Endothelial cell of umbilical vein (primary cell): ENCODE data around the gene TIPARP. TPM values are rescaled to one million over a fixed set of nuclear protein-coding genes. Genes with fewer than 3 reads are reported as not detected.
A peak's percentile ranks its signal among the peaks of the same experiment; 100 is the strongest.

Experiments
- BruUV-seq: library from RNA; stranded (reverse); fragments of 400-500 nt; replicated peaks from 2 replicates; lab custom pipeline; 2021; lab: Mats Ljungman, UMichigan
- CTCF ChIA-PET: fragments of 300-600, 350-600 bp; sonication (Branson Sonifier 250); formaldehyde crosslinking; loops from one replicate; lab custom pipeline; 2021; ENCODE audit warnings: antibody characterized with exemption, inconsistent platforms; lab: Charles Lee
- POLR2A ChIA-PET: fragments of 300-600, 350-600 bp; sonication (Branson Sonifier 250); formaldehyde crosslinking; loops from one replicate; lab custom pipeline; 2021; ENCODE audit warnings: antibody characterized with exemption, inconsistent platforms; lab: Charles Lee
- DNase-seq: peaks from one replicate; pipeline ENCODE4 v3.0.0-alpha.2; 2011; ENCODE audit warnings: low read depth, low spot score
- FAIRE-seq: peaks from 2 replicates; lab custom pipeline; 2011; peaks lifted over from hg19 to GRCh38; lab: Jason Lieb, UNC
- H2AFZ ChIP-seq: 2 replicates; pipeline ENCODE4 v1.6.0; 2012; ENCODE audit warnings: low read depth, low read length, control low read depth, inconsistent platforms
- H3K27ac ChIP-seq: 2 replicates; pipeline ENCODE4 v1.5.1; 2011; ENCODE audit warnings: low read depth, mild to moderate bottlenecking, control low read depth, low read length, moderate library complexity; ENCODE audit not compliant: insufficient read depth
- H3K27me3 ChIP-seq, 2 experiments: 2 replicates each; pipeline versions ENCODE4 v1.6.0 to v1.6.1; 2011; ENCODE audit warnings: low read length in 2 of 2, mixed read lengths in 1 of 2; ENCODE audit not compliant: control insufficient read depth in 2 of 2, insufficient read depth in 2 of 2
- H3K36me3 ChIP-seq, 2 experiments: 2 replicates in 1 of 2; 3 replicates in 1 of 2; pipeline ENCODE4 v1.5.1; 2011; ENCODE audit warnings: low read length in 2 of 2, mild to moderate bottlenecking in 1 of 2, moderate library complexity in 1 of 2; ENCODE audit not compliant: control insufficient read depth in 2 of 2, insufficient read depth in 2 of 2; ENCODE audit errors: extremely low read depth in 1 of 2
- H3K4me1 ChIP-seq: 3 replicates; pipeline ENCODE4 v1.5.1; 2011; ENCODE audit warnings: mild to moderate bottlenecking, low read length; ENCODE audit not compliant: control insufficient read depth, insufficient read depth; ENCODE audit errors: extremely low read depth
- H3K4me2 ChIP-seq: 2 replicates; pipeline ENCODE4 v1.6.1; 2011; ENCODE audit warnings: low read length, control low read depth, mixed read lengths; ENCODE audit not compliant: insufficient read depth
- H3K4me3 ChIP-seq, 3 experiments: fragments of 200-600 bp in 1 of 3; sonication (generic), shearing (Covaris generic) in 1 of 3; replicated peaks in 1 of 3; 2 replicates each; pipeline ENCODE4 v1.5.1; 2011 to 2016; ENCODE audit warnings: control low read depth in 3 of 3, low read length in 3 of 3, mild to moderate bottlenecking in 2 of 3, inconsistent platforms in 1 of 3, low read depth in 1 of 3, moderate library complexity in 1 of 3; ENCODE audit not compliant: insufficient read depth in 1 of 3
- H3K79me2 ChIP-seq: 2 replicates; pipeline ENCODE4 v1.6.0; 2012; ENCODE audit warnings: low read length, inconsistent platforms; ENCODE audit not compliant: control insufficient read depth, insufficient read depth
- H3K9ac ChIP-seq: replicated peaks from 2 replicates; pipeline ENCODE3; 2011; ENCODE audit warnings: low read length, control low read depth; ENCODE audit not compliant: insufficient read depth; ENCODE audit errors: extremely low read depth
- H3K9me1 ChIP-seq: replicated peaks from 3 replicates; pipeline ENCODE4 v1.6.0; 2011; ENCODE audit warnings: mild to moderate bottlenecking, low read length; ENCODE audit not compliant: control insufficient read depth, insufficient read depth; ENCODE audit errors: extremely low read depth
- H3K9me3 ChIP-seq: replicated peaks from 2 replicates; pipeline ENCODE4 v1.5.1; 2012; ENCODE audit warnings: low read length, inconsistent platforms; ENCODE audit not compliant: control insufficient read depth, insufficient read depth
- H4K20me1 ChIP-seq: replicated peaks from 2 replicates; pipeline ENCODE3; 2011; ENCODE audit warnings: mild to moderate bottlenecking, low read length; ENCODE audit not compliant: control insufficient read depth, insufficient read depth; ENCODE audit errors: extremely low read depth
- CTCF ChIP-seq, 2 donors: IDR thresholded peaks; 1 replicate in 1 of 2; 2 replicates in 1 of 2; pipeline ENCODE4 v1.5.1; 2011; ENCODE audit warnings: low read length in 2 of 2, mild to moderate bottlenecking in 2 of 2, moderate library complexity in 2 of 2, control low read depth in 1 of 2, inconsistent platforms in 1 of 2, low read depth in 1 of 2; ENCODE audit not compliant: insufficient read depth in 1 of 2; ENCODE audit errors: extremely low read depth in 1 of 2
- EZH2 ChIP-seq: IDR thresholded peaks from 2 replicates; pipeline ENCODE4 v1.6.1; 2012; ENCODE audit warnings: borderline replicate concordance, low read depth, mild to moderate bottlenecking, moderate library complexity, low read length, inconsistent platforms; ENCODE audit not compliant: severe bottlenecking
- FOS ChIP-seq: IDR thresholded peaks from 2 replicates; pipeline ENCODE4 v1.6.1; 2011; ENCODE audit warnings: mild to moderate bottlenecking, low read length, moderate library complexity, borderline replicate concordance; ENCODE audit not compliant: insufficient read depth
- GATA2 ChIP-seq: IDR thresholded peaks from 2 replicates; pipeline ENCODE4 v1.7.0; 2011; ENCODE audit warnings: low read depth, mild to moderate bottlenecking, moderate library complexity, mixed read lengths, low read length; ENCODE audit not compliant: insufficient read length, insufficient read depth
- JUN ChIP-seq: IDR thresholded peaks from 2 replicates; pipeline ENCODE4 v1.6.1; 2011; ENCODE audit warnings: borderline replicate concordance, low read depth; ENCODE audit not compliant: insufficient read length, insufficient read depth
- MYC ChIP-seq: IDR thresholded peaks from one replicate; pipeline ENCODE4 v1.6.1; 2011; ENCODE audit warnings: mild to moderate bottlenecking, low read depth, low read length
- POLR2A ChIP-seq: IDR thresholded peaks from 2 replicates; pipeline ENCODE4 v1.6.1; 2012; ENCODE audit warnings: low read depth, mild to moderate bottlenecking, control low read depth, low read length
- POLR2AphosphoS5 ChIP-seq: IDR thresholded peaks from 2 replicates; pipeline ENCODE4 v1.6.1; 2012; ENCODE audit warnings: low read depth, mild to moderate bottlenecking, control low read depth, low read length, moderate library complexity; ENCODE audit not compliant: insufficient read depth
- dilution Hi-C: fragments of 300-500 bp; cut with MboI; formaldehyde crosslinking; loops from one replicate; pipeline ENCODE4 v1.15.0; 2019; ENCODE audit warnings: low sequenced_read_pairs; ENCODE audit not compliant: extremely low pct_ligation_motif_present
- intact Hi-C: fragments of 100-400 bp; cut with micrococcal nuclease; formaldehyde crosslinking; loops from one replicate; pipeline ENCODE4 v1.10.0; 2022
- polyA plus RNA-seq, 4 experiments: library from polyadenylated mRNA; depleted of rRNA in 3 of 4; stranded (reverse) in 3 of 4; unstranded in 1 of 4; fragments of >200 nt; gene quantifications; 2 replicates each; pipeline versions ENCODE4 v1.2.1 to v1.2.3, GENCODE V29; 2011 to 2012; ENCODE audit warnings: missing spikeins in 1 of 4
- total RNA-seq: library from RNA; stranded (reverse); gene quantifications from 2 replicates; pipeline ENCODE4 v1.2.3, GENCODE V29; 2021
- TF ChIP-seq, protein P1 (sequence below): IDR thresholded peaks from 2 replicates; pipeline ENCODE4 v1.6.1; 2011; ENCODE audit not compliant: insufficient read depth, insufficient read length

Gene TIPARP
- total and polyA plus RNA-seq, 2 donors (not counting 3 experiments of a cell fraction or from before 2014, with no cell fraction given), result 9.1 to 21.2 TPM

- peaks cover 93% of the 10 kb centered on the region for H3K79me2 ChIP-seq
- no peak overlapping the region for H2AFZ ChIP-seq
- POLR2A ChIA-PET, result no interaction called here
- FAIRE-seq (no peak), DNase-seq (no peak)
- TF ChIP-seq MYC (no peak), GATA2 (no peak), EZH2 (no peak), POLR2AphosphoS5 (no peak), CTCF (IDR thresholded peaks at IDR 0.05; ENCODE audit: extremely low read depth in 1 of 2, insufficient read depth in 1 of 2, low read depth in 1 of 2, low read length in 2 of 2) (no peak), JUN (no peak), POLR2A (no peak), FOS (no peak)
- TF ChIP-seq, protein P1, sequence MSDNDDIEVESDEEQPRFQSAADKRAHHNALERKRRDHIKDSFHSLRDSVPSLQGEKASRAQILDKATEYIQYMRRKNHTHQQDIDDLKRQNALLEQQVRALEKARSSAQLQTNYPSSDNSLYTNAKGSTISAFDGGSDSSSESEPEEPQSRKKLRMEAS, result no peak
- H3K36me3 ChIP-seq, result peaks cover 0 to 4% of the 10 kb centered on the region in 2 experiments
- H3K9me3 ChIP-seq, result no peaks in the 10 kb centered on the region
- peak overlapping the region; percentile 22 for H3K4me2 ChIP-seq
- intact Hi-C loops (loop anchor here (2.0 kb wide), 1 partner anchor 402 kb away; no protein-coding TSS in a partner anchor), dilution Hi-C loops (loop anchor here (25.0 kb wide), 1 partner anchor 450 kb away; no protein-coding TSS in a partner anchor)
- CTCF ChIA-PET, result interaction anchor here (1.8 to 2.4 kb wide), 2 partner anchors 12 to 133 kb away, joined by 4 to 9 read pairs; partner anchors contain the start of gene TIPARP
- H3K4me3 ChIP-seq, result no peak overlapping the region
- no TSS peak for BruUV-seq
- no peak overlapping the region for H3K27ac ChIP-seq
- H3K27me3 ChIP-seq, result no peaks in the 10 kb centered on the region
- peaks cover 55% of the 10 kb centered on the region for H3K4me1 ChIP-seq
- H3K9me1 ChIP-seq, result no peaks in the 10 kb centered on the region
- no peak overlapping the region for H3K9ac ChIP-seq
- no peaks in the 10 kb centered on the region for H4K20me1 ChIP-seq
Observed at GRCh38 chr3:156687023-156687422, 12.6 kb downstream of the TIPARP start.
